ENCODE measurements around the gene CEACAM16.
A peak's percentile ranks its signal among the peaks of the same experiment; 100 is the strongest.

GRCh38 chr19:44653977-44654774, 44.8 kb upstream of the CEACAM16 start:
- TF ChIP-seq POLR2A (IDR thresholded peaks at IDR 0.05): no peak
- TF ChIP-seq, protein P1, sequence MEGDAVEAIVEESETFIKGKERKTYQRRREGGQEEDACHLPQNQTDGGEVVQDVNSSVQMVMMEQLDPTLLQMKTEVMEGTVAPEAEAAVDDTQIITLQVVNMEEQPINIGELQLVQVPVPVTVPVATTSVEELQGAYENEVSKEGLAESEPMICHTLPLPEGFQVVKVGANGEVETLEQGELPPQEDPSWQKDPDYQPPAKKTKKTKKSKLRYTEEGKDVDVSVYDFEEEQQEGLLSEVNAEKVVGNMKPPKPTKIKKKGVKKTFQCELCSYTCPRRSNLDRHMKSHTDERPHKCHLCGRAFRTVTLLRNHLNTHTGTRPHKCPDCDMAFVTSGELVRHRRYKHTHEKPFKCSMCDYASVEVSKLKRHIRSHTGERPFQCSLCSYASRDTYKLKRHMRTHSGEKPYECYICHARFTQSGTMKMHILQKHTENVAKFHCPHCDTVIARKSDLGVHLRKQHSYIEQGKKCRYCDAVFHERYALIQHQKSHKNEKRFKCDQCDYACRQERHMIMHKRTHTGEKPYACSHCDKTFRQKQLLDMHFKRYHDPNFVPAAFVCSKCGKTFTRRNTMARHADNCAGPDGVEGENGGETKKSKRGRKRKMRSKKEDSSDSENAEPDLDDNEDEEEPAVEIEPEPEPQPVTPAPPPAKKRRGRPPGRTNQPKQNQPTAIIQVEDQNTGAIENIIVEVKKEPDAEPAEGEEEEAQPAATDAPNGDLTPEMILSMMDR (IDR thresholded peaks at IDR 0.05): peak; percentile 28 to 85 (median 62)

All from Peyer's patch (tissue), 4 donors.